Neural cell (in vitro differentiated cells): ENCODE results near the gene GPC1. TPM values are rescaled to one million over a fixed set of nuclear protein-coding genes. Genes with fewer than 3 reads are reported as not detected.

ENCODE experiments used
- H2AFZ ChIP-seq: fragments of 200-600, 300-800 bp; sonication (generic), shearing (Covaris generic); 2 replicates; pipeline ENCODE4 v1.6.0; 2014; ENCODE audit warnings: low read depth, mild to moderate bottlenecking, antibody characterized with exemption, low read length, moderate library complexity
- H3F3A ChIP-seq: fragments of 200-600 bp; shearing (Covaris generic); 2 replicates; pipeline ENCODE4 v1.6.1; 2016; ENCODE audit warnings: mild to moderate bottlenecking, moderate library complexity, mixed read lengths, antibody characterized with exemption, low read length; ENCODE audit not compliant: insufficient read depth, poor library complexity, severe bottlenecking
- H3K27ac ChIP-seq: fragments of 200-600, 300-800 bp; sonication (generic), shearing (Covaris generic); 2 replicates; pipeline ENCODE4 v1.5.1; 2014; ENCODE audit warnings: mild to moderate bottlenecking, low read length, moderate library complexity
- H3K27me3 ChIP-seq: fragments of 300-800, 200-600 bp; sonication (generic), shearing (Covaris generic); 2 replicates; pipeline ENCODE4 v1.6.0; 2014; ENCODE audit warnings: mild to moderate bottlenecking, low read depth, low read length, moderate library complexity; ENCODE audit not compliant: insufficient read depth
- H3K36me3 ChIP-seq: fragments of 300-800, 200-600 bp; sonication (generic), shearing (Covaris generic); 2 replicates; pipeline ENCODE4 v1.5.1; 2014; ENCODE audit warnings: mild to moderate bottlenecking, antibody characterized with exemption, low read length, moderate library complexity; ENCODE audit not compliant: insufficient read depth
- H3K4me2 ChIP-seq: fragments of 300-800, 200-600 bp; sonication (generic), shearing (Covaris generic); 2 replicates; pipeline ENCODE4 v1.6.0; 2014; ENCODE audit warnings: mild to moderate bottlenecking, low read length
- H3K4me3 ChIP-seq: fragments of 300-800, 200-600 bp; sonication (generic), shearing (Covaris generic); 2 replicates; pipeline ENCODE4 v1.5.1; 2014; ENCODE audit warnings: mild to moderate bottlenecking, low read length, moderate library complexity
- H3K79me2 ChIP-seq: fragments of 200-600 bp; shearing (Covaris generic); replicated peaks from 2 replicates; pipeline ENCODE4 v1.6.0; 2014; ENCODE audit warnings: mild to moderate bottlenecking, low read length, moderate library complexity; ENCODE audit not compliant: insufficient read depth
- H3K9ac ChIP-seq: fragments of 300-800, 200-600 bp; sonication (generic), shearing (Covaris generic); 2 replicates; pipeline ENCODE4 v1.6.1; 2016; ENCODE audit warnings: mild to moderate bottlenecking, low read length, mixed read lengths
- H3K9me2 ChIP-seq: fragments of 200-600 bp; shearing (Covaris generic); 2 replicates; pipeline ENCODE4 v1.6.1; 2016; ENCODE audit warnings: mild to moderate bottlenecking, low read length, mixed read lengths; ENCODE audit not compliant: insufficient read depth
- H3K9me3 ChIP-seq: fragments of 200-600, 300-800 bp; sonication (generic), shearing (Covaris generic); 2 replicates; pipeline ENCODE4 v1.6.1; 2016; ENCODE audit warnings: mild to moderate bottlenecking, mixed run types, low read length, moderate library complexity, mixed read lengths
- H4K20me1 ChIP-seq: fragments of 200-600 bp; shearing (Covaris generic); 2 replicates; pipeline ENCODE4 v1.6.1; 2016; ENCODE audit warnings: mild to moderate bottlenecking, mixed run types; ENCODE audit not compliant: insufficient read depth
- CTCF ChIP-seq: fragments of 450-650 bp; IDR thresholded peaks from 2 replicates; pipeline ENCODE4 v1.5.1; 2014; ENCODE audit warnings: antibody characterized with exemption, mild to moderate bottlenecking, moderate library complexity; ENCODE audit not compliant: poor library complexity, severe bottlenecking
- EP300 ChIP-seq: fragments of 450-650 bp; conservative IDR thresholded peaks from 2 replicates; pipeline ENCODE4 v1.6.1; 2014; ENCODE audit warnings: antibody characterized with exemption, mild to moderate bottlenecking, moderate library complexity; ENCODE audit not compliant: poor library complexity, severe bottlenecking
- EZH2 ChIP-seq: fragments of 200-600, 300-800 bp; shearing (Covaris generic), sonication (generic); IDR thresholded peaks from 2 replicates; pipeline ENCODE4 v1.6.1; 2014; ENCODE audit warnings: antibody characterized with exemption, low read length, borderline replicate concordance, mild to moderate bottlenecking; ENCODE audit not compliant: insufficient read depth, poor library complexity, severe bottlenecking
- MXI1 ChIP-seq: fragments of 450-650 bp; conservative IDR thresholded peaks from 2 replicates; pipeline ENCODE4 v1.6.1; 2014; ENCODE audit warnings: antibody characterized with exemption, mild to moderate bottlenecking; ENCODE audit not compliant: poor library complexity, severe bottlenecking
- POLR2AphosphoS5 ChIP-seq: IDR thresholded peaks from 2 replicates; pipeline ENCODE4 v1.6.1; 2012
- RAD21 ChIP-seq: fragments of 450-650 bp; conservative IDR thresholded peaks from 2 replicates; pipeline ENCODE4 v1.6.1; 2014; ENCODE audit warnings: antibody characterized with exemption, mild to moderate bottlenecking, moderate library complexity
- REST ChIP-seq: IDR thresholded peaks from 2 replicates; pipeline ENCODE4 v1.6.1; 2012; ENCODE audit warnings: borderline replicate concordance
- SMC3 ChIP-seq: fragments of 450-650 bp; conservative IDR thresholded peaks from 2 replicates; pipeline ENCODE4 v1.6.1; 2014; ENCODE audit warnings: antibody characterized with exemption, mild to moderate bottlenecking, moderate library complexity; ENCODE audit not compliant: poor library complexity
- TAF1 ChIP-seq: IDR thresholded peaks from 2 replicates; pipeline ENCODE4 v1.6.1; 2012; ENCODE audit warnings: low read depth
- polyA plus RNA-seq: library from polyadenylated mRNA; depleted of rRNA; stranded (reverse); fragments of >200 nt; gene quantifications from 2 replicates; pipeline ENCODE4 v1.2.3, GENCODE V29; 2014

GPC1 gene
- polyA plus RNA-seq, 1 donor from 2014 or later = 74.0 TPM

- no peaks in the 10 kb centered on the region for H3K27me3 ChIP-seq
- no peak overlapping the region for H3K4me3 ChIP-seq
- no peak overlapping the region for H2AFZ ChIP-seq
- TF ChIP-seq RAD21 = no peak
- TF ChIP-seq CTCF = no peak
- no peak for TF ChIP-seq MXI1
- no peak for TF ChIP-seq EP300
- no peak for TF ChIP-seq POLR2AphosphoS5
- TF ChIP-seq TAF1 = no peak
- no peak for TF ChIP-seq EZH2
- TF ChIP-seq REST = no peak
- no peaks in the 10 kb centered on the region for H4K20me1 ChIP-seq
- no peaks in the 10 kb centered on the region for H3K9me3 ChIP-seq
- H3K9me2 ChIP-seq = no peaks in the 10 kb centered on the region
- H3K27ac ChIP-seq = no peak overlapping the region
- H3K79me2 ChIP-seq = no peaks in the 10 kb centered on the region
- no peak overlapping the region for H3K9ac ChIP-seq
- H3K36me3 ChIP-seq = no peaks in the 10 kb centered on the region
- no peaks in the 10 kb centered on the region for H3F3A ChIP-seq
- no peak overlapping the region for H3K4me2 ChIP-seq
Measured at GRCh38 chr2:240502430-240503121, 67.1 kb downstream of the GPC1 start.

- Histone ChIP-seq H3K9me3 (no peaks in the 10 kb centered on the region), H3K36me3 (no peaks in the 10 kb centered on the region), H4K20me1 (no peaks in the 10 kb centered on the region), H3K79me2 (no peaks in the 10 kb centered on the region), H3K27me3 (no peaks in the 10 kb centered on the region), H3K4me3 (no peak overlapping the region), H3K4me2 (no peak overlapping the region), H3K9ac (no peak overlapping the region), H3K9me2 (no peaks in the 10 kb centered on the region), H2AFZ (no peak overlapping the region), H3K27ac (no peak overlapping the region), H3F3A (no peaks in the 10 kb centered on the region)
- no peak for TF ChIP-seq EP300
- no peak for TF ChIP-seq TAF1
- no peak for TF ChIP-seq CTCF
- TF ChIP-seq EZH2 = no peak
- TF ChIP-seq REST = no peak
- no peak for TF ChIP-seq MXI1
- no peak for TF ChIP-seq POLR2AphosphoS5
- TF ChIP-seq RAD21 = no peak
- TF ChIP-seq SMC3 = no peak
Measured at GRCh38 chr2:240503375-240503774, 67.9 kb downstream of the GPC1 start.
